ENCODE results near the gene TAF5L.

The TAF5L gene

GRCh38 chr1:229653420-229653819, 27.5 kb upstream of the TAF5L start:
- no peak for TF ChIP-seq CTCF (conservative IDR thresholded peaks at IDR 0.05; ENCODE audit: low read depth, low read length)
- DNase-seq (ENCODE audit: low read depth) = no peak
- H3K4me3 ChIP-seq (ENCODE audit: low read length) = no peak overlapping the region

- no peak overlapping the region for H3K4me3 ChIP-seq (ENCODE audit: low read length)
- DNase-seq (ENCODE audit: low read depth) = no peak
- no peak for TF ChIP-seq CTCF (conservative IDR thresholded peaks at IDR 0.05; ENCODE audit: low read depth, low read length)
These were observed 25.6 kb upstream of the TAF5L start for GRCh38 chr1:229651546-229651945.

- H3K4me3 ChIP-seq (ENCODE audit: low read length) = no peak overlapping the region
- no peak for DNase-seq (ENCODE audit: low read depth)
- no peak for TF ChIP-seq CTCF (conservative IDR thresholded peaks at IDR 0.05; ENCODE audit: low read depth, low read length)
These were observed 24.1 kb upstream of the TAF5L start for GRCh38 chr1:229650045-229650444.

- no peak overlapping the region for H3K4me3 ChIP-seq (ENCODE audit: low read length)
- TF ChIP-seq CTCF (conservative IDR thresholded peaks at IDR 0.05; ENCODE audit: low read depth, low read length) = no peak
- DNase-seq (ENCODE audit: low read depth) = no peak
These were observed 22.5 kb upstream of the TAF5L start for GRCh38 chr1:229648406-229648805.

GRCh38 chr1:229645324-229645993, 19.5 kb upstream of the TAF5L start:
- TF ChIP-seq CTCF (conservative IDR thresholded peaks at IDR 0.05; ENCODE audit: low read depth, low read length) = no peak
- peak; percentile 26 for DNase-seq (ENCODE audit: low read depth)
- H3K4me3 ChIP-seq (ENCODE audit: low read length) = no peak overlapping the region

GRCh38 chr1:229643996-229644745, 18.2 kb upstream of the TAF5L start:
- no peak for TF ChIP-seq CTCF (conservative IDR thresholded peaks at IDR 0.05; ENCODE audit: low read depth, low read length)
- no peak for DNase-seq (ENCODE audit: low read depth)
- no peak overlapping the region for H3K4me3 ChIP-seq (ENCODE audit: low read length)

GRCh38 chr1:229642970-229643369, 17.0 kb upstream of the TAF5L start:
- H3K4me3 ChIP-seq (ENCODE audit: low read length) = no peak overlapping the region
- TF ChIP-seq CTCF (conservative IDR thresholded peaks at IDR 0.05; ENCODE audit: low read depth, low read length) = no peak
- no peak for DNase-seq (ENCODE audit: low read depth)
